Large intestine (tissue), 3 donors: ENCODE measurements around the gene TM4SF20. TPM values are rescaled to one million over a fixed set of nuclear protein-coding genes. Genes with fewer than 3 reads are reported as not detected.

ENCODE experiments used
- DNase-seq, 2 donors: peaks; one replicate each; pipeline versions ENCODE4 v3.0.0 to v3.0.0-alpha.2; 2013
- H3K27ac ChIP-seq: one replicate; pipeline ENCODE4 v1.5.1; 2013; ENCODE audit warnings: low read length
- H3K27me3 ChIP-seq: 2 replicates; pipeline ENCODE4 v1.6.1; 2013; ENCODE audit warnings: low read length; ENCODE audit not compliant: control insufficient read depth, insufficient read depth
- H3K36me3 ChIP-seq: 2 replicates; pipeline ENCODE4 v1.6.1; 2013; ENCODE audit warnings: low read length; ENCODE audit not compliant: control insufficient read depth, insufficient read depth
- H3K4me1 ChIP-seq: one replicate; pipeline ENCODE4 v1.6.1; 2013; ENCODE audit warnings: low read length; ENCODE audit not compliant: control insufficient read depth, insufficient read depth
- H3K4me3 ChIP-seq: one replicate; pipeline ENCODE4 v1.5.1; 2013; ENCODE audit warnings: low read length
- H3K9me3 ChIP-seq: one replicate; pipeline ENCODE4 v1.6.1; 2013; ENCODE audit warnings: mild to moderate bottlenecking, low read depth, low read length, moderate library complexity; ENCODE audit not compliant: control insufficient read depth
- WGBS: methylation state at CpG from one replicate; pipeline ENCODE4 v1.1.5; 2013; ENCODE audit warnings: low lambda C conversion rate; ENCODE audit not compliant: insufficient coverage; 5-methylcytosine and 5-hydroxymethylcytosine counted together
- polyA plus RNA-seq: library from polyadenylated mRNA; unstranded; fragments of 120-200 nt; gene quantifications from one replicate; pipeline ENCODE4 v1.2.1, GENCODE V29; 2013

TM4SF20 gene
- polyA plus RNA-seq, 1 donor: 171 TPM

GRCh38 chr2:227412877-227413276 is 33.8 kb upstream of the TM4SF20 start:
- H3K36me3 ChIP-seq: no peaks in the 10 kb centered on the region
- 100% methylated on average over 1 of the region's 5 CpGs for WGBS
- peaks cover 5% of the 10 kb centered on the region for H3K4me1 ChIP-seq
- no peak overlapping the region for H3K4me3 ChIP-seq
- no peaks in the 10 kb centered on the region for H3K9me3 ChIP-seq
- DNase-seq: peak in 1 of 2 donors; percentile 41
- H3K27ac ChIP-seq: peak overlapping the region; percentile 82
- no peaks in the 10 kb centered on the region for H3K27me3 ChIP-seq

- peaks cover 4% of the 10 kb centered on the region for H3K4me1 ChIP-seq
- H3K27ac ChIP-seq: no peak overlapping the region
- no peak for DNase-seq
- H3K27me3 ChIP-seq: no peaks in the 10 kb centered on the region
- no peaks in the 10 kb centered on the region for H3K36me3 ChIP-seq
- 60% methylated on average over 1 of the region's 3 CpGs for WGBS
- H3K9me3 ChIP-seq: no peaks in the 10 kb centered on the region
- H3K4me3 ChIP-seq: no peak overlapping the region
Observed at GRCh38 chr2:227411990-227412350, 32.9 kb upstream of the TM4SF20 start.

GRCh38 chr2:227411320-227411989 is 32.3 kb upstream of the TM4SF20 start:
- Histone ChIP-seq H3K4me3 (no peak overlapping the region), H3K27me3 (no peaks in the 10 kb centered on the region), H3K27ac (no peak overlapping the region), H3K9me3 (no peaks in the 10 kb centered on the region), H3K36me3 (no peaks in the 10 kb centered on the region), H3K4me1 (peaks cover 8% of the 10 kb centered on the region)
- no peak for DNase-seq
- WGBS: 80% methylated on average over 1 of the region's 9 CpGs

GRCh38 chr2:227410191-227410590 is 31.1 kb upstream of the TM4SF20 start:
- H3K36me3 ChIP-seq: no peaks in the 10 kb centered on the region
- no peaks in the 10 kb centered on the region for H3K27me3 ChIP-seq
- peaks cover 11% of the 10 kb centered on the region for H3K4me1 ChIP-seq
- no peaks in the 10 kb centered on the region for H3K9me3 ChIP-seq
- DNase-seq: no peak
- no peak overlapping the region for H3K4me3 ChIP-seq
- H3K27ac ChIP-seq: no peak overlapping the region
- 100% methylated on average over 1 of the region's 3 CpGs for WGBS

- H3K4me1 ChIP-seq: peaks cover 7% of the 10 kb centered on the region
- H3K27me3 ChIP-seq: no peaks in the 10 kb centered on the region
- WGBS: 100% methylated on average over 5 of the region's 16 CpGs
- no peak overlapping the region for H3K27ac ChIP-seq
- H3K4me3 ChIP-seq: no peak overlapping the region
- no peaks in the 10 kb centered on the region for H3K36me3 ChIP-seq
- H3K9me3 ChIP-seq: no peaks in the 10 kb centered on the region
- no peak for DNase-seq
Observed at GRCh38 chr2:227407591-227408151, 28.6 kb upstream of the TM4SF20 start.

- no CpG with 5 or more reads among the region's 7 CpGs for WGBS
- peak overlapping the region; percentile 49 for H3K27ac ChIP-seq
- no peak overlapping the region for H3K4me3 ChIP-seq
- H3K4me1 ChIP-seq: peaks cover 15% of the 10 kb centered on the region
- no peaks in the 10 kb centered on the region for H3K27me3 ChIP-seq
- peak; percentile 87 to 94 for DNase-seq
- H3K36me3 ChIP-seq: no peaks in the 10 kb centered on the region
- H3K9me3 ChIP-seq: no peaks in the 10 kb centered on the region
Observed at GRCh38 chr2:227406177-227407031, 27.3 kb upstream of the TM4SF20 start.

- peak in 1 of 2 donors; percentile 72 for DNase-seq
Observed at GRCh38 chr2:227404585-227405271, 25.6 kb upstream of the TM4SF20 start.

GRCh38 chr2:227402959-227403358 is 23.9 kb upstream of the TM4SF20 start:
- WGBS: no CpG with 5 or more reads among the region's 4 CpGs
- H3K4me1 ChIP-seq: peaks cover 37% of the 10 kb centered on the region

More at GRCh38 chr2:227404585-227405271, 25.6 kb upstream of the TM4SF20 start:
- H3K27me3 ChIP-seq: no peaks in the 10 kb centered on the region
- H3K4me3 ChIP-seq: no peak overlapping the region
- WGBS: 20% methylated on average over 1 of the region's 4 CpGs
- no peaks in the 10 kb centered on the region for H3K36me3 ChIP-seq
- H3K4me1 ChIP-seq: peaks cover 28% of the 10 kb centered on the region
- peak overlapping the region; percentile 31 for H3K27ac ChIP-seq
- H3K9me3 ChIP-seq: no peaks in the 10 kb centered on the region

GRCh38 chr2:227402321-227402720 is 23.2 kb upstream of the TM4SF20 start:
- Histone ChIP-seq H3K36me3 (no peaks in the 10 kb centered on the region), H3K9me3 (no peaks in the 10 kb centered on the region), H3K27ac (no peak overlapping the region), H3K27me3 (no peaks in the 10 kb centered on the region), H3K4me3 (no peak overlapping the region), H3K4me1 (peaks cover 41% of the 10 kb centered on the region)
- no peak for DNase-seq

More at GRCh38 chr2:227402959-227403358, 23.9 kb upstream of the TM4SF20 start:
- no peak for DNase-seq
- Histone ChIP-seq H3K27ac (no peak overlapping the region), H3K36me3 (no peaks in the 10 kb centered on the region), H3K4me3 (no peak overlapping the region), H3K27me3 (no peaks in the 10 kb centered on the region), H3K9me3 (no peaks in the 10 kb centered on the region)

- no CpG with 5 or more reads among the region's 2 CpGs for WGBS
- Histone ChIP-seq H3K27ac (peak overlapping the region; percentile 56), H3K36me3 (no peaks in the 10 kb centered on the region), H3K27me3 (no peaks in the 10 kb centered on the region), H3K4me3 (no peak overlapping the region), H3K4me1 (peaks cover 38% of the 10 kb centered on the region), H3K9me3 (no peaks in the 10 kb centered on the region)
- DNase-seq: peak in 1 of 2 donors; percentile 77
Observed at GRCh38 chr2:227401550-227401949, 22.4 kb upstream of the TM4SF20 start.
